NCI-H1417 (cell line): ENCODE results near the gene WNT7B.

Source experiments
- DNase-seq, 3 experiments: peaks; one replicate each; lab custom pipeline; 2025; lab: John Stamatoyannopoulos, UW

WNT7B gene

DNA sequence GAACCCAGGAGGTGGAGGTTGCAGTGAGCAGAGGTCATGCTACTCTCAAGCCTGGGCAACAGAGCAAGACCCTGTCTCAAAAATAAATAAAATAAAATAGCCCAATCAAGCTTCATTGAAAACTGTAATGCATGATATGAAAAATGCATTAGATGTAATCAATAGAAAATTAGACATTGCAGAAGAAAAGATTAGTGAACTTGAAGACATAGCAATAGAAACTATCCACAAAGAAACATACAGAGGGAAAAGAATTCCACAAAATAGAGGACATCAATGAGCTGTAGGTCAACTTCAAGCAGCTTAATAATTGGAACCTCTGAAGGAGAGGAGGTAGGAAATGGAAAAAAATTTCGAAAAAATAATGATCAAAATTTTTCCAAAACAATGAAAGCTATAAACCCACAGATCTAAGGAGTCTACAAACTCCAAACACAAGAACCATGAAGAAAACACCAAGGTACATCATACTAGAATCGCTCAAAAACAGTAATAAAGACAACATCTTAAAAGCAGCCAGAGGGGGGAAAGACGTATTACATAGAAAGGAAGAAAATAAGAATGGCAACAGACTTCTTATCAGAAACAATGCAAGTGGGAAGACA is 104.2 kb downstream of the WNT7B start:
- DNase-seq: no peak

DNA sequence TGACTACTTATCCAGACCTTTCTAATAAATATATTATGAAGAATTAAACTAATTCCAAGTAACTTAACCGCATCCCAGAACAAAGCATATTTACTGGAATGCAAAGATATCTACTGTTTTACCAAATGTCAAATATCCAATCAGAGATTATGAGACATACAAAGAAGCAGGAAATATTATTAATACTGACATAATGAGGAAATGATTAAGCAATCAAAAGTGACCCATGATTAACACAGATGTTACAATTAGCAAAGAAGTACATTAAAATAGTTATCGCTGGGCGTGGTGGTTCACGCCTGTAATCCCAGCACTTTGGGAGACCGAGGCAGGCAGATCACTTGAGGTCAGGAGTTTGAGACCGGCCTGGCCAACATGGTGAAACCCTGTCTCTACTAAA is 105.2 kb downstream of the WNT7B start:
- DNase-seq: no peak
